ENCODE data around the gene PML. TPM values are rescaled to one million over a fixed set of nuclear protein-coding genes. Genes with fewer than 3 reads are reported as not detected.

PML gene
- total RNA-seq, 1 experiment from 2014 or later: 21.5 TPM

DNA sequence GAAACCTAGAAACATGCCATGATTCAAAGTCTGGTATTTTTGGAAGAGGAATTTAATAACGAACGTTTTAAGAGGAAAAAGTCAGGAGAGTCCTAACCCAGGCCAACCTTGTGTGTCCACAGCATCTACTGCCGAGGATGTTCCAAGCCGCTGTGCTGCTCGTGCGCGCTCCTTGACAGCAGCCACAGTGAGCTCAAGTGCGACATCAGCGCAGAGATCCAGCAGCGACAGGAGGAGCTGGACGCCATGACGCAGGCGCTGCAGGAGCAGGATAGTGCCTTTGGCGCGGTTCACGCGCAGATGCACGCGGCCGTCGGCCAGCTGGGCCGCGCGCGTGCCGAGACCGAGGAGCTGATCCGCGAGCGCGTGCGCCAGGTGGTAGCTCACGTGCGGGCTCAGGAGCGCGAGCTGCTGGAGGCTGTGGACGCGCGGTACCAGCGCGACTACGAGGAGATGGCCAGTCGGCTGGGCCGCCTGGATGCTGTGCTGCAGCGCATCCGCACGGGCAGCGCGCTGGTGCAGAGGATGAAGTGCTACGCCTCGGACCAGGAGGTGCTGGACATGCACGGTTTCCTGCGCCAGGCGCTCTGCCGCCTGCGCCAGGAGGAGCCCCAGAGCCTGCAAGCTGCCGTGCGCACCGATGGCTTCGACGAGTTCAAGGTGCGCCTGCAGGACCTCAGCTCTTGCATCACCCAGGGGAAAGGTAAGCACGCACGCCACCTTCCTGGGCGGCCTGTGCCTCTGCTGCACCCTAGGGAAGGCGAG lies 28.4 kb downstream of the PML start:
- H3K27me3 ChIP-seq (ENCODE audit: low read length): no peaks in the 10 kb centered on the region
- no peak overlapping the region for H3K4me3 ChIP-seq (ENCODE audit: low read length)
- H3K27ac ChIP-seq (ENCODE audit: low read length): no peak overlapping the region
- H3K4me1 ChIP-seq (ENCODE audit: low read length): no peaks in the 10 kb centered on the region
- no peak overlapping the region for H3K9ac ChIP-seq (ENCODE audit: low read length)
- peaks cover 27% of the 10 kb centered on the region for H3K79me2 ChIP-seq (ENCODE audit: low read length)
- H3K4me2 ChIP-seq (ENCODE audit: low read depth, low read length, poor library complexity, severe bottlenecking): no peak overlapping the region
- H4K20me1 ChIP-seq (ENCODE audit: insufficient read depth, low read depth, low read length): no peaks in the 10 kb centered on the region
- no peak overlapping the region for H2AFZ ChIP-seq (ENCODE audit: low read length)
- H3K9me2 ChIP-seq (replicated peaks; ENCODE audit: insufficient read depth, low read length): no peaks in the 10 kb centered on the region
- peaks cover 3% of the 10 kb centered on the region; the same call in 1 of the 2 replicates for H3K36me3 ChIP-seq (ENCODE audit: insufficient read depth, low read length)
- no peaks in the 10 kb centered on the region for H3K9me3 ChIP-seq (ENCODE audit: low read length)
- no peak for DNase-seq

DNA sequence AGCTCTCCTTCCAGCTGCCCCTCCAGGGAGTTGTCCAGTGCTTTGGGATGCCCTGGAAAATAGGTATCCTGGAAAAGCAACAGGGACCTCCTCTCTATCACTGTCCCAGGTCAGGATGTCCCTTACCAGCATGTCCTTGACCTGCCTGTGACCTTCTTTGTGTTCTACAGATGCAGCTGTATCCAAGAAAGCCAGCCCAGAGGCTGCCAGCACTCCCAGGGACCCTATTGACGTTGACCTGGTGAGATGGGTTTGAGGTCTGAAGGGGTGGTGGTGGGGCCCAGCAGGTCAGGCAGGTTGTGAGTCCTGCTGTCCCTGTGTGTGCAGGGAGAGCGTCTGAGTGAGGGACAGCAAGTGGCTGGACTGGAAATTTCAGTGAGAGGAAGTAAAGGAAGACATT lies 30.2 kb downstream of the PML start:
- Histone ChIP-seq H3K27me3 (ENCODE audit: low read length) (no peaks in the 10 kb centered on the region), H3K79me2 (ENCODE audit: low read length) (peaks cover 13% of the 10 kb centered on the region), H3K9me2 (replicated peaks; ENCODE audit: insufficient read depth, low read length) (no peaks in the 10 kb centered on the region), H3K9ac (ENCODE audit: low read length) (no peak overlapping the region), H4K20me1 (ENCODE audit: insufficient read depth, low read depth, low read length) (no peaks in the 10 kb centered on the region), H3K4me1 (ENCODE audit: low read length) (no peaks in the 10 kb centered on the region), H3K4me3 (ENCODE audit: low read length) (no peak overlapping the region), H3K4me2 (ENCODE audit: low read depth, low read length, poor library complexity, severe bottlenecking) (no peak overlapping the region), H3K9me3 (ENCODE audit: low read length) (no peaks in the 10 kb centered on the region), H2AFZ (ENCODE audit: low read length) (no peak overlapping the region), H3K27ac (ENCODE audit: low read length) (no peak overlapping the region), H3K36me3 (ENCODE audit: insufficient read depth, low read length) (peaks cover 5% of the 10 kb centered on the region; the same call in 1 of the 2 replicates)
- no peak for DNase-seq

DNA sequence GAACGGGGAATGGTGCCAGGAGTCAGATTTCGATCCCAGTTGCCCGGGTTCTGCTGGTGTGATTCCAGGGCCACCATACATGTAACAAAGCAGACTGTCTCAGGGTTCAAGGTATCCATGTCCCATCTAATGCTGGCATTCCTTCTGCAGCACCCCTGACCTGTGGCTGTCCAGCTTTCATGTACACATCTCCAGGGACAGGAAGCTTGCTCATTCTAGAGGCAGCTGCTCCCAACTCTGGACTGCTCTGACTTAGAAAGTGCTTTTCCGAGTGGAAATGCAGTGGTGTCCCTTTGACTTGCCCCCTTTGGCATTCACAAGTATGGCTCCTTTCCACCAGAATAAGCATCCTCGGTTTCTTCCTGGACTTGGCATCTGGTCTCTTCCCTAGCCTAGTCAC lies 30.9 kb downstream of the PML start:
- Histone ChIP-seq H3K9me3 (ENCODE audit: low read length) (no peaks in the 10 kb centered on the region), H3K4me3 (ENCODE audit: low read length) (no peak overlapping the region), H2AFZ (ENCODE audit: low read length) (no peak overlapping the region), H3K9me2 (replicated peaks; ENCODE audit: insufficient read depth, low read length) (no peaks in the 10 kb centered on the region), H3K27ac (ENCODE audit: low read length) (no peak overlapping the region), H3K36me3 (ENCODE audit: insufficient read depth, low read length) (peaks cover 5% of the 10 kb centered on the region; the same call in 1 of the 2 replicates), H3K27me3 (ENCODE audit: low read length) (no peaks in the 10 kb centered on the region), H3K79me2 (ENCODE audit: low read length) (peaks cover 7% of the 10 kb centered on the region), H3K4me1 (ENCODE audit: low read length) (no peaks in the 10 kb centered on the region), H3K4me2 (ENCODE audit: low read depth, low read length, poor library complexity, severe bottlenecking) (no peak overlapping the region), H3K9ac (ENCODE audit: low read length) (no peak overlapping the region), H4K20me1 (ENCODE audit: insufficient read depth, low read depth, low read length) (no peaks in the 10 kb centered on the region)
- no peak for DNase-seq

DNA sequence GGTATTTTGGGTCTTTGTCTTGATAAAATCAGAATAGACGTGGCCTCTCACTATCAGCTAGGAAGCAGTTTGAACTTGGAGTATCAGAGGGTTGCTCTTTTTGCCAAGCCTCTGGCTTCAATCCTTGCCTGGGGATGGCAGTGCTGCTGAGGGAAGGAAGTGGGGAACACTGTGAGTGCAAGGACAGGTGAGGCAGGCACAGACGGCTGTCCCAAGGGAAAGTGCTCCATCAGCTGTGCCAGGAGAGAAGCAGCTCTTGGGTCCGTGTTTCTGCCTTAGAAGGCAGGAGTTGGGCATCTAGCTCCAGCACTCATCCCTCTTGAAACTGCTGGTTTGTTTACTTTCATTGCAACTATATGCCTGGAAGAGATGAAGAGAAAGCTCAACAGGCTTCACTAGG lies 33.2 kb downstream of the PML start:
- Histone ChIP-seq H3K27me3 (ENCODE audit: low read length) (no peaks in the 10 kb centered on the region), H3K9ac (ENCODE audit: low read length) (no peak overlapping the region), H3K4me1 (ENCODE audit: low read length) (no peaks in the 10 kb centered on the region), H3K36me3 (ENCODE audit: insufficient read depth, low read length) (peaks cover 5% of the 10 kb centered on the region; the same call in 1 of the 2 replicates), H4K20me1 (ENCODE audit: insufficient read depth, low read depth, low read length) (no peaks in the 10 kb centered on the region), H3K27ac (ENCODE audit: low read length) (no peak overlapping the region), H3K9me2 (replicated peaks; ENCODE audit: insufficient read depth, low read length) (no peaks in the 10 kb centered on the region), H3K4me3 (ENCODE audit: low read length) (no peak overlapping the region), H3K4me2 (ENCODE audit: low read depth, low read length, poor library complexity, severe bottlenecking) (no peak overlapping the region), H3K9me3 (ENCODE audit: low read length) (no peaks in the 10 kb centered on the region), H3K79me2 (ENCODE audit: low read length) (no peaks in the 10 kb centered on the region), H2AFZ (ENCODE audit: low read length) (no peak overlapping the region)
- DNase-seq: no peak

DNA sequence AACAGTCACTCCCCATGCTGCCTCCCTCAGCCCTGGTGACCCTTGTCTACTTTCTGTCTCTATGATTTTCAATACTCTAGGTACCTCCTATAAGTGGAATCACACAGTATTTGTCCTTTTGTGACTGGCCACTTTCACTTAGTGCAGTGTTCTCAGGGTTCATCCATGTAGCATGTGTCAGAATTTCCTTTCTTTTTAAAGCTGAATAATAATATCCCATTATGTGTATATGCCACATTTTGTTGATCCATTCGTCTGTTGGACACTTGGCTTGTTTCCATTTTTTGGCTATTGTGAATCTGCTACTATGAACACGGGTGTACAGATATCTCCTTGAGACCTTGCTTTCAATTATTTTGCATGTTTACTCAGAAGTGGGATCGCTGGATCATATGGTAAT lies 34.1 kb downstream of the PML start:
- no peaks in the 10 kb centered on the region for H4K20me1 ChIP-seq (ENCODE audit: insufficient read depth, low read depth, low read length)
- H2AFZ ChIP-seq (ENCODE audit: low read length): no peak overlapping the region
- H3K9ac ChIP-seq (ENCODE audit: low read length): no peak overlapping the region
- H3K4me3 ChIP-seq (ENCODE audit: low read length): no peak overlapping the region
- H3K27me3 ChIP-seq (ENCODE audit: low read length): no peaks in the 10 kb centered on the region
- H3K9me3 ChIP-seq (ENCODE audit: low read length): no peaks in the 10 kb centered on the region
- no peaks in the 10 kb centered on the region for H3K4me1 ChIP-seq (ENCODE audit: low read length)
- no peak for DNase-seq
- H3K4me2 ChIP-seq (ENCODE audit: low read depth, low read length, poor library complexity, severe bottlenecking): no peak overlapping the region
- H3K79me2 ChIP-seq (ENCODE audit: low read length): no peaks in the 10 kb centered on the region
- H3K36me3 ChIP-seq (ENCODE audit: insufficient read depth, low read length): peaks cover 5% of the 10 kb centered on the region; the same call in 1 of the 2 replicates
- no peak overlapping the region for H3K27ac ChIP-seq (ENCODE audit: low read length)
- H3K9me2 ChIP-seq (replicated peaks; ENCODE audit: insufficient read depth, low read length): no peaks in the 10 kb centered on the region

DNA sequence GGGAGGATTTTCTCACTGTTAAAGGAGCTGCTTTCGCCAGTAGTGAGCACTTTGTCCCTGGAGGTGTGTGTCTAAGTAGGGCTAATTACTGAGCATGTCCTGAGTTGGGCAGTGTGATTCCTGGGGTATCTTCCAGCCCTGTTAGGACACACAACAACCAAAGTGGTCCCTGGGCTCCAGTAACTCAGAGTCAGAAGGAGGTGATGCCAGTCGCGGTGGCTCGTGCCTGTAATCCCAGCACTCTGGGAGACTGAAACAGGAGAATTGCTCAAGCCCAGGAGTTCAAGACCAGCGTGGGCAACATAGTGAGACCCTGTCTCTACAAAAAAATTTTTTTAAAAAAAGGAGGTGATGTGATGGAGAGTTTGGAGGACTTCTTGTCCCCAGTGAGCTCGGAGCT lies 37.5 kb downstream of the PML start:
- no peak overlapping the region for H3K27ac ChIP-seq (ENCODE audit: low read length)
- H3K9ac ChIP-seq (ENCODE audit: low read length): no peak overlapping the region
- H3K4me3 ChIP-seq (ENCODE audit: low read length): no peak overlapping the region
- DNase-seq: no peak
- no peak overlapping the region for H3K4me2 ChIP-seq (ENCODE audit: low read depth, low read length, poor library complexity, severe bottlenecking)
- no peaks in the 10 kb centered on the region for H3K9me2 ChIP-seq (replicated peaks; ENCODE audit: insufficient read depth, low read length)
- no peaks in the 10 kb centered on the region for H3K9me3 ChIP-seq (ENCODE audit: low read length)
- H3K27me3 ChIP-seq (ENCODE audit: low read length): no peaks in the 10 kb centered on the region
- H3K79me2 ChIP-seq (ENCODE audit: low read length): no peaks in the 10 kb centered on the region
- H3K4me1 ChIP-seq (ENCODE audit: low read length): no peaks in the 10 kb centered on the region
- 0 out of 2 replicates have a peak, but pooled peaks cover 3% of the 10 kb centered on the region for H3K36me3 ChIP-seq (ENCODE audit: insufficient read depth, low read length)
- H2AFZ ChIP-seq (ENCODE audit: low read length): no peak overlapping the region
- no peaks in the 10 kb centered on the region for H4K20me1 ChIP-seq (ENCODE audit: insufficient read depth, low read depth, low read length)

DNA sequence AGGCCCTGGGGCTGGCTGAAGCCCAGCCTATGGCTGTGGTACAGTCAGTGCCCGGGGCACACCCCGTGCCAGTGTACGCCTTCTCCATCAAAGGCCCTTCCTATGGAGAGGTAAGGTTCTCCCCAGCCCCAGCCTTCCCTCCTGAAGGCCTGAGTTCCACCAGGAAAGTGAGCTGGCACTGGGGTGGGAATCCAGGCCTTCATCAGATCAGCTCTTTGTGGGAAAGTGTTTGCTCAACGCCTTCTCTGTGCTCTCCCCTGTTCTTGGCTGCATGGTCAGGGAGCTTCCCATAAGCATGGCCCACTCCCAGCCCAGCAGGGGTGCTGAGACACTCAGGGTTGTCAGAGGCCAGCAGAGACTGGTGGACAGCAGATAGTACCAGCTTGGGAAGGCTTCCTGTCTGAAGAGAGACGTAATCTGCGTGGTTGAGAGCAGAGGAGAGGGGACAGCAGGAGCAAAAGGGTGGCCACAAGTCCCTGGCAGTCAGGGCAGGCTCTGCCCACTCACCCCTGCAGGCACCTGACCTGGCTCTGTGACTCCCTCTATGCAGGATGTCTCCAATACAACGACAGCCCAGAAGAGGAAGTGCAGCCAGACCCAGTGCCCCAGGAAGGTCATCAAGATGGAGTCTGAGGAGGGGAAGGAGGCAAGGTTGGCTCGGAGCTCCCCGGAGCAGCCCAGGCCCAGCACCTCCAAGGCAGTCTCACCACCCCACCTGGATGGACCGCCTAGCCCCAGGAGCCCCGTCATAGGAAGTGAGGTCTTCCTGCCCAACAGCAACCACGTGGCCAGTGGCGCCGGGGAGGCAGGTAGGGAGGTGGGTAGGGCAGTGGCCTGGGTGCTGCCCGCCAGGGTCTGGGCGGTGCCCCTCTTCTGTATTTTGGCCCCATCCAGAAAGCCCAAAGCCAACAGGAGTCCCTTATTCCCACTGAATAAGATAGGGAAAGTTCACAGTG lies 38.4 kb downstream of the PML start:
- no peak for DNase-seq
- Histone ChIP-seq H3K36me3 (ENCODE audit: insufficient read depth, low read length) (0 out of 2 replicates have a peak, but pooled peaks cover 3% of the 10 kb centered on the region), H4K20me1 (ENCODE audit: insufficient read depth, low read depth, low read length) (no peaks in the 10 kb centered on the region)

DNA sequence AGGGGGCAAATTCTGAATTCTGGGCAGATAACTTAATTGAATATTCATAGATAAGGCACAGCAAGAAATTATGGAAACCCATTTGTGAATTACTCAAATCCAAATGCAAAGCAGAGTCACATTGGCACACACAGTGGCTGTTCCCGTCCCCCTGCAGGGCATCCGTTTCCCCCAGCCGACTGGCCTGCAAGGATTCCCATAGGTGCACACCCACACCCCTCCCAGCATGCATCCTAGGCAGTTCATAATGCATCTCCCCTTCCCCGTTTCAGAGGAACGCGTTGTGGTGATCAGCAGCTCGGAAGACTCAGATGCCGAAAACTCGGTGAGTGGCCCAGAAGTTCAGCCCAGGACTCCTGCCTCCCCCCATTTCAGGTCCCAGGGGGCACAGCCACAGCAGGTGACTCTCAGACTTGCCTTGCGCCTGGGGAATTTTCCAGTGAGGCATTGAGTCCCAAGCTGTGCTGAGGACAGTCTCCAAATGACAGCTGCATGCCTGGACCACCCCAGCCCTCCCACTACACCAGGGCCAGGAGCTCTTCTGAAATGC lies 39.8 kb downstream of the PML start:
- Histone ChIP-seq H3K4me1 (ENCODE audit: low read length) (no peaks in the 10 kb centered on the region), H2AFZ (ENCODE audit: low read length) (no peak overlapping the region), H3K27me3 (ENCODE audit: low read length) (no peaks in the 10 kb centered on the region), H3K79me2 (ENCODE audit: low read length) (no peaks in the 10 kb centered on the region), H3K4me2 (ENCODE audit: low read depth, low read length, poor library complexity, severe bottlenecking) (no peak overlapping the region), H4K20me1 (ENCODE audit: insufficient read depth, low read depth, low read length) (no peaks in the 10 kb centered on the region), H3K36me3 (ENCODE audit: insufficient read depth, low read length) (no peaks in the 10 kb centered on the region), H3K9me3 (ENCODE audit: low read length) (no peaks in the 10 kb centered on the region), H3K4me3 (ENCODE audit: low read length) (no peak overlapping the region), H3K27ac (ENCODE audit: low read length) (no peak overlapping the region), H3K9me2 (replicated peaks; ENCODE audit: insufficient read depth, low read length) (no peaks in the 10 kb centered on the region), H3K9ac (ENCODE audit: low read length) (no peak overlapping the region)
- no peak for DNase-seq

More for the DNA sequence above, 38.4 kb downstream of the PML start:
- Histone ChIP-seq H3K4me2 (ENCODE audit: low read depth, low read length, poor library complexity, severe bottlenecking) (no peak overlapping the region), H3K9ac (ENCODE audit: low read length) (no peak overlapping the region), H3K27me3 (ENCODE audit: low read length) (no peaks in the 10 kb centered on the region), H2AFZ (ENCODE audit: low read length) (no peak overlapping the region), H3K9me3 (ENCODE audit: low read length) (no peaks in the 10 kb centered on the region), H3K4me1 (ENCODE audit: low read length) (no peaks in the 10 kb centered on the region), H3K27ac (ENCODE audit: low read length) (no peak overlapping the region), H3K79me2 (ENCODE audit: low read length) (no peaks in the 10 kb centered on the region), H3K4me3 (ENCODE audit: low read length) (no peak overlapping the region), H3K9me2 (replicated peaks; ENCODE audit: insufficient read depth, low read length) (no peaks in the 10 kb centered on the region)

Data from Karpas-422 (cell line).